ENCODE measurements around the gene PTPRK. TPM values are rescaled to one million over a fixed set of nuclear protein-coding genes. Genes with fewer than 3 reads are reported as not detected.

PTPRK gene
- polyA plus RNA-seq, 1 donor (not counting 4 experiments of a cell fraction or from before 2014, with no cell fraction given): 52.7 TPM

DNA sequence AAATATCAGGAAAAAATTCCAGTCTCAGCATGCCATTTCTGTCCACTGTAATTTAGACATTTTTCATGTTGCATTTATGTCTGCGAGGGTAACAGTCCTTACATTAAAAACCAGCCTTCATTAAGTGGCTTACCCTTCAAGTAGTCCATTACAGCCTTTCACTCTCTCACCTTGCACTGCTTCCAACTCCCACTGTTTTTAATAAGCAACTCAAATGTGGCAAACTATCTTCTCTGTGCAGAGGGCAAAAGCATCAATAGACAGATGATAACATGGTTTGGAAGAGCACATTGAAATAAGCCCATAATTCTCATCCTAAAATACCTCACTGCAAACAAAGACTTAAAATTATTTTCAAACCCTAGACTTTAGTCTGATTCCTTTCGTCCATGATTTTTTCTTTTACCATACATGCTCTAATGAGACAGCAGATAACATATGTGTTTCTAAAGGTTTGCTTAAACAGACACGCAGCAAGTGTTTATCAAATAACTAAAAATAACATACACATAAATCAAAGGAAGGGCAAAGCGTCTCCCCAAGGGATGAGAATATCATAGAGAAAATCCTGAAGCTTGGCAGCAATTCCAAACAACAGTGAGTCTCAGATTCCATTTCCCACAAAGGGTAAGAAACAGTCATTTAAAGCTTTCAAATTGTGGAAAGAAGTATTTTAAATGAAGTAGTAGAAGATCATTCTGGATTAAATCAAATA, 130.4 kb downstream of the PTPRK start:
- DNase-seq (ENCODE audit: low read depth, low spot score) (no peak), FAIRE-seq (peak; percentile 49)
- Histone ChIP-seq H2AFZ (ENCODE audit: control insufficient read depth, low read length) (no peak overlapping the region), H3K79me2 (ENCODE audit: control insufficient read depth, insufficient read depth, low read length) (peaks cover 24% of the 10 kb centered on the region), H3K4me3 (ENCODE audit: control insufficient read depth in 2 of 3, extremely low read depth in 1 of 3, insufficient read depth in 2 of 3, low read depth in 1 of 3, low read length in 3 of 3) (no peak overlapping the region), H3K36me3 (ENCODE audit: control insufficient read depth in 2 of 2, extremely low read depth in 1 of 2, insufficient read depth in 2 of 2, low read length in 2 of 2) (no peaks in the 10 kb centered on the region), H3K9me3 (ENCODE audit: control insufficient read depth, low read depth, low read length) (no peaks in the 10 kb centered on the region), H3K9me1 (ENCODE audit: control insufficient read depth, extremely low read depth, insufficient read depth, low read length) (no peaks in the 10 kb centered on the region), H3K27me3 (ENCODE audit: control insufficient read depth, extremely low read depth, insufficient read depth, low read length) (no peaks in the 10 kb centered on the region), H3K4me1 (ENCODE audit: control insufficient read depth, extremely low read depth, insufficient read depth, low read length) (no peaks in the 10 kb centered on the region), H3K4me2 (ENCODE audit: control insufficient read depth, extremely low read depth, insufficient read depth, low read depth, low read length) (no peak overlapping the region), H4K20me1 (ENCODE audit: control insufficient read depth, extremely low read depth, insufficient read depth, low read length) (no peaks in the 10 kb centered on the region), H3K27ac (ENCODE audit: control insufficient read depth, insufficient read depth, low read length) (no peak overlapping the region), H3K9ac (ENCODE audit: control insufficient read depth, extremely low read depth, insufficient read depth, low read length) (no peak overlapping the region)
- dilution Hi-C loops (cut with MboI; ENCODE audit: extremely low pct_ligation_motif_present, low sequenced_read_pairs): no loop called here
- TF ChIP-seq, protein P1, sequence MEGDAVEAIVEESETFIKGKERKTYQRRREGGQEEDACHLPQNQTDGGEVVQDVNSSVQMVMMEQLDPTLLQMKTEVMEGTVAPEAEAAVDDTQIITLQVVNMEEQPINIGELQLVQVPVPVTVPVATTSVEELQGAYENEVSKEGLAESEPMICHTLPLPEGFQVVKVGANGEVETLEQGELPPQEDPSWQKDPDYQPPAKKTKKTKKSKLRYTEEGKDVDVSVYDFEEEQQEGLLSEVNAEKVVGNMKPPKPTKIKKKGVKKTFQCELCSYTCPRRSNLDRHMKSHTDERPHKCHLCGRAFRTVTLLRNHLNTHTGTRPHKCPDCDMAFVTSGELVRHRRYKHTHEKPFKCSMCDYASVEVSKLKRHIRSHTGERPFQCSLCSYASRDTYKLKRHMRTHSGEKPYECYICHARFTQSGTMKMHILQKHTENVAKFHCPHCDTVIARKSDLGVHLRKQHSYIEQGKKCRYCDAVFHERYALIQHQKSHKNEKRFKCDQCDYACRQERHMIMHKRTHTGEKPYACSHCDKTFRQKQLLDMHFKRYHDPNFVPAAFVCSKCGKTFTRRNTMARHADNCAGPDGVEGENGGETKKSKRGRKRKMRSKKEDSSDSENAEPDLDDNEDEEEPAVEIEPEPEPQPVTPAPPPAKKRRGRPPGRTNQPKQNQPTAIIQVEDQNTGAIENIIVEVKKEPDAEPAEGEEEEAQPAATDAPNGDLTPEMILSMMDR (optimal IDR thresholded peaks at IDR 0.05 in 1 of 3, IDR thresholded peaks at IDR 0.05 in 1 of 3, conservative IDR thresholded peaks at IDR 0.05 in 1 of 3; ENCODE audit: extremely low read depth in 1 of 3, insufficient read depth in 2 of 3, low read length in 3 of 3): no peak
- TF ChIP-seq EZH2 (IDR thresholded peaks at IDR 0.05; ENCODE audit: low read length): no peak

DNA sequence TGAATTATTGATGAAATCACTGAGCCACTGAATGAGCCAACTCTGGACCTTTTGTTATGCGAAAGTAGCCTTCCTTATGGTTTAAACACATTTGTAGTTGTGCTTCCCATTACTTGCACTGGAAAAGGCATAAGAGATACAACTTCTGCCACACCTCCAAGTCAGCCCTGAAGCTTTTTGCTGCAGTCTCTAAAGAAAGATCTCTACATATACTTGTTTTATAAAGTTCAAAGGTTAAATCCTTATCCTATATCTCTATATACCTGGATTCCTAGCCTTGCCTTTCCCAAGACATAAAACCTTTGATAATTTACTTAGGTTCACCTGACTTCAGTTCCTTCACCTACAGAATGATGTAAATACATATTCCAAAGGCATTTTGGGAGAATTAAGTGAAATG, 132.0 kb downstream of the PTPRK start:
- Histone ChIP-seq H3K27ac (ENCODE audit: control insufficient read depth, insufficient read depth, low read length) (no peak overlapping the region), H4K20me1 (ENCODE audit: control insufficient read depth, extremely low read depth, insufficient read depth, low read length) (no peaks in the 10 kb centered on the region), H3K36me3 (ENCODE audit: control insufficient read depth in 2 of 2, extremely low read depth in 1 of 2, insufficient read depth in 2 of 2, low read length in 2 of 2) (no peaks in the 10 kb centered on the region), H3K4me3 (ENCODE audit: control insufficient read depth in 2 of 3, extremely low read depth in 1 of 3, insufficient read depth in 2 of 3, low read depth in 1 of 3, low read length in 3 of 3) (no peak overlapping the region), H3K9ac (ENCODE audit: control insufficient read depth, extremely low read depth, insufficient read depth, low read length) (no peak overlapping the region), H3K79me2 (ENCODE audit: control insufficient read depth, insufficient read depth, low read length) (peaks cover 29% of the 10 kb centered on the region), H2AFZ (ENCODE audit: control insufficient read depth, low read length) (no peak overlapping the region), H3K4me1 (ENCODE audit: control insufficient read depth, extremely low read depth, insufficient read depth, low read length) (no peaks in the 10 kb centered on the region), H3K4me2 (ENCODE audit: control insufficient read depth, extremely low read depth, insufficient read depth, low read depth, low read length) (no peak overlapping the region), H3K9me1 (ENCODE audit: control insufficient read depth, extremely low read depth, insufficient read depth, low read length) (no peaks in the 10 kb centered on the region), H3K27me3 (ENCODE audit: control insufficient read depth, extremely low read depth, insufficient read depth, low read length) (no peaks in the 10 kb centered on the region), H3K9me3 (ENCODE audit: control insufficient read depth, low read depth, low read length) (no peaks in the 10 kb centered on the region)
- TF ChIP-seq, protein P1 (optimal IDR thresholded peaks at IDR 0.05 in 1 of 3, IDR thresholded peaks at IDR 0.05 in 1 of 3, conservative IDR thresholded peaks at IDR 0.05 in 1 of 3; ENCODE audit: extremely low read depth in 1 of 3, insufficient read depth in 2 of 3, low read length in 3 of 3): no peak
- TF ChIP-seq EZH2 (IDR thresholded peaks at IDR 0.05; ENCODE audit: low read length): no peak
- FAIRE-seq (peak; percentile 34), DNase-seq (ENCODE audit: low read depth, low spot score) (no peak)
- dilution Hi-C loops (cut with MboI; ENCODE audit: extremely low pct_ligation_motif_present, low sequenced_read_pairs): no loop called here

Measured in keratinocyte (primary cell).